GM04503 (cell line): Measurements from ENCODE around the gene PPT1.
A peak's percentile ranks its signal among the peaks of the same experiment; 100 is the strongest.
"Not testable (repeated sequence)": the region's sequence is repeated elsewhere in the genome, so short reads cannot be mapped to it uniquely, and the experiment has no call there.

ENCODE experiments used
- DNase-seq: peaks from one replicate; pipeline ENCODE4 v3.0.0-alpha.2; 2012; ENCODE audit warnings: low read depth

Gene PPT1

GRCh38 chr1:40092706-40093639 lies 4.1 kb downstream of the PPT1 start:
- no peak for DNase-seq

GRCh38 chr1:40092241-40092640 lies 4.8 kb downstream of the PPT1 start:
- no peak for DNase-seq

DNA sequence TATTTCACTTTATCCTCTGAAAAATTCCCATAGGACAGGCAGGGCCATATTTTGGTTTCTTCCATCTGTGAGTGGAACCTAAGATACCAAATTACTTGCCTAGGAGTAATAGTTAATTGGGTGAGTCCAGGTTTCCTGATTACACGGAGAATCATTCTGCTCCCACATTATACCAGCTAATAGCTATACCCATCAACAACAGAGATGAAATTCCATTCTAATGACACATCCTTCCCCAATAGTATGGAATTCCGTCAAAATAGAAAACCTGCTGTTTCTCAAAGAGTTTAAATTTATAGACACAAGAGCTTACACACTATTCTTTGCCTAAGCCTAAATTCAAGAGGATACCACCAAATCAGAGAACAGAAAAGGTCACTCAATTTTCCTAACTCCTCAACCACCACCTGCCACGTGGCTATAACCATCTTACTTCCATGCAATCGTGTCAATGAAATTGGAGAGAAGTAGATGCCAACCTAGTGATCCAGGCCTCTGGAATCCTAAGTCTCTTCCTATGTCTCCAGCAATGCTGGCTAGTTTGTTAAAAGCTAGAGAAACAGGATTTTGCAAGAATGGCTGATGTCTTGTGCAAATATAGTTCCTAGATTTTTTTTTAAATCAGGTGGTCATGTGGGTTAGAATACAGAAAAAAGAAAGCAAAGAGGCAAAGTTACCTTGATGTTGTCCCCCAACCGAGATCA lies 6.2 kb downstream of the PPT1 start:
- DNase-seq = no peak

- DNase-seq = not testable (repeated sequence)
Observed at GRCh38 chr1:40084750-40085149, 12.3 kb downstream of the PPT1 start.

GRCh38 chr1:40081871-40082270 lies 15.2 kb downstream of the PPT1 start:
- DNase-seq = no peak

- DNase-seq = no peak
Observed at GRCh38 chr1:40079774-40080400, 17.2 kb downstream of the PPT1 start.

GRCh38 chr1:40078512-40079333 lies 18.3 kb downstream of the PPT1 start:
- no peak for DNase-seq

GRCh38 chr1:40076895-40077312 lies 20.1 kb downstream of the PPT1 start:
- peak; percentile 78 for DNase-seq

DNA sequence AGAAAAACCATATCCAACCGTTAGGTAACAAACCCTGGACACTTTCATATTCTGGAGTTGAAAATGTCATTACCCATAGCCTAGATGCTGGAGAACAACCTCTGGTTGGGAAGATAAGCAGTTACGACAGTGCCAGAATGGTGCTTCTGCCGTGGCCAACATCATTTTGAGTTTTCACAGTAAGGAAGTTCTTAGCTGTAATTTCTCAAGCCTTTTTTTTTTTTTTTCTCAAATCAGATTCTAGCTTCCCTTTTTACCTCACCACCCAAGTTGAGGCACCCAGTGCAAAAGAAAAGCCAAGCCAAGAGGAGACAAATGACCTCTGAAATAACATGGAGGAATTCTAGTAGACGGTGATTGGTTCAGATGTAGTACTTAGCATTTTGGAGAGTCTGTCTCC lies 21.8 kb downstream of the PPT1 start:
- no peak for DNase-seq

DNA sequence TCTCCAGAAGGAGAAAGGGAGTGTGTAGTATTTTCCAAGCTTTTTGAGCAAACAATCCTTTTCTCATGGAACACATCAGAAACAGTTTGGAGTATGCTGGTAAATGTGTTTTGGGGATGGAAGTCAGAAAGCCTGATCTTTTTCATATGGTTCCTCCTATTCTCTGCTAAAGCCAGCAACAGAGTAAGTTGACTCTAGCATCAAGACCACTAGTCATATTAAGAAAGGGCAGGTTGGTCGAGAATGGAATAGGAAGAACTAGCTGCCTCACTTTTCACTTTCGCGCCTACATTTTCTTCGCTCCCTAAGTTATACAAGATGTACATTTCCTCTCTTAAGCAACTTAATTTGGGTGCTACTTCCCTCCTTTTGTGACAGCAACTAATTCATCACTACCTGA lies 24.0 kb downstream of the PPT1 start:
- DNase-seq = no peak

DNA sequence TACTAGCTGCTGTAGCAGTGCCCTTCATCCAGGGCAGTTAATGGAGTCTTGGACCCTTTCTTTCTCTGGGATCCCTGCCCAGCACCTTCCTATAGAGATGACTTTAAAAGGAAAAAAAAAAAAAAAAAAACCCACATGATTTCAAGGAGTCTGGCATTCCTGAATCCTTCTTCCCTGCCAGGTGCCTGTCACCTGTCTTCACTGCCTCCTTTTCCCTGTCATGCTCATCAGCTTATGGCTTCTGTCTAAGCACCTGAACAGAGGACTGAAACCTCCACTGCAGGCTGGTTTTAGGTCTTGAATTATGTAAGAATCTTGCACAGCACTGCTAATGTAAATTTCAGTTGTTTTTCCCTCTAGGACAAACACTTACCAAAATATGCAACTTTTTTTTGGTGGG lies 24.9 kb downstream of the PPT1 start:
- DNase-seq = no peak

DNA sequence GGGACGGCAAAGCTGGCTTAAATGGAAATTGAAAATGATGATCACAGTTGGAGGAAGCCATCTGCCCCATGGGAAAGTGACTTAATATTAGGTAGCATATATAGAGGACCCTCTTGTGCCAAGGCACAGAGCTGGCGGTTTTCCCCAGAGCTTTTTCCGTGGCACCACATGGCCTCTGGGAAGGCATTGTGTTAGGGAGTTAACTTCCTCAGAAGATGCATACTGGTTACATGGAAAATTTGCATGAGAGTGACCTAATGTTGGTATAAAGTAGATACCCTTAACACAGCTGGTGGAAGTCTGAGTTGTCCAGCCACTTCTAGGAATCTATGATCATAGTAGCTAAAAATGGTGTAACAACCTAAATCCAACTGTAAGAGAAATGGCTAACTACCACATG lies 29.2 kb downstream of the PPT1 start:
- no peak for DNase-seq

GRCh38 chr1:40067023-40067422 lies 30.0 kb downstream of the PPT1 start:
- no peak for DNase-seq

GRCh38 chr1:40064797-40065499 lies 32.1 kb downstream of the PPT1 start:
- no peak for DNase-seq

DNA sequence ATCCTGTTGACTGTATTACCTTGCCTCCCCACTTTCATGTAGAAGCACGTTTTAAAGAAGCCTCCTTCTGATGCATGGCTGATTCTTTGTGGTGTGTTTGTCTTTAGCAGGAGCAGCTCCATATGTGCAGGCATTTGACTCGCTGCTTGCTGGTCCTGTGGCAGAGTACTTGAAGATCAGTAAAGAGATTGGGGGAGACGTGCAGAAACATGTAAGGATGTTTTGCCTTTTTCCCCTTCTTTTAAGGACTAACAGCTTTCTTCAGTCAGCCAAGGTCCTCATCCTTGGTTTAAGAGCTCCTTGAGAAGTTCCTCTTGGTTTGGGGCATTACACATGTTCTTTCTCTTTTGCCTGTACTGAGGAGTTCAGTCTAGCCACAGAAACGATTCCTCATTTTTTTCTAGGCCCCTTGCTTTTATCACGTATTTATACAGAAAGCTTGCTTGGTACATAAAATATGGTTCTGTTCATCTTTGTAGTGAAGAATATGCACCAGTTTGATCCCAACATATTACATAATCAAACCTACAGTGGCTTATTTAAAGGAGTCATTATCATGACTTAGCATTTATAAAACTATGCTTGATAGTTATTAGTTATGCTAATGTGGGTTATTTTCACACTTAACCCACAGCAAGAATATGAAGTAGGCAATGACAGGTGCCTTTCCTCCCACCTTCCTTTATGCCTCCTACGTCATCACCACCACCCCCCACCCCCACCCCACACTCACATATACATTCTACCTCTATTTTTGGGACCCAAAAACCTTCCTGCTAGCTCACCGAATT lies 36.9 kb downstream of the PPT1 start:
- no peak for DNase-seq

- no peak for DNase-seq
Observed at GRCh38 chr1:40059338-40059959, 37.6 kb downstream of the PPT1 start.

DNA sequence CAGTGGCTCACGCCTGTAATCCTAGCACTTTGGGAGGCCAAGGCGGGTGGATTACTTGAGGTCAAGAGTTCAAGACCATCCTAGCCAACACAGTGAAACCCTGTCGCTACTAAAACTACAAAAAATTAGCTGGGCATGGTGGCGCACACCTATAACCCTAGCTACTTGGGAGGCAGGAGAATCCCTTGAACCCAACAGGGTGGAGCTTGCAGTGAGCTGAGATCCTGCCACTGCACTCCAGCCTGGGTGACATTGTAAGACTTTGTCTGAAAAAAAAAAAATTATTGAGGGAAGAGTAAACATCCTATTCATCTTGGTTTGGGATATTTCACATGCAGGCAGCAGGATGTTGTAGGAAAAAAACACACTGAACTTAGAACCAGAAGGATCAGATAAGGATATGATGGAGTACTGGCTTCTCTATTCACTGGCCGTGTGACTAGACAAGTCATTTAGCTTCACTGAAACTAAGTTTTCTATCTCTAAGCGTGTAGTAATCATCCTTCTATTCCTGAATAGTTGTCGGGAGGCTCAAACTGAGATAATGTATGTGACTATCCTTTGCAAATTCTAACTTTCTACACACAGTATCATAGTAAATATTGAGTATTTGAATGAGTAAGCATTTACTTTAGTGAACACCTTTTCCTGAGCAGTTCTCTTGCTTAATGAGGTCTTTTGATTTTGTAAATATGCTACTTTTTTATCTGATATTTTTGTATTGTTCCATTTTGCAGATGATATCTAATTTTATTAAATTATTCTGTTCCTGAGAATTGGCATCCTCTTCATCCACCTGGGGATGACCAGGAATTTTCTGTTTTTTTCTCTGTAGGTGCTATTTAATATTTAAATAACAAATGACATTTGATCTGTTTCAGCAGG lies 38.4 kb downstream of the PPT1 start:
- no peak for DNase-seq

DNA sequence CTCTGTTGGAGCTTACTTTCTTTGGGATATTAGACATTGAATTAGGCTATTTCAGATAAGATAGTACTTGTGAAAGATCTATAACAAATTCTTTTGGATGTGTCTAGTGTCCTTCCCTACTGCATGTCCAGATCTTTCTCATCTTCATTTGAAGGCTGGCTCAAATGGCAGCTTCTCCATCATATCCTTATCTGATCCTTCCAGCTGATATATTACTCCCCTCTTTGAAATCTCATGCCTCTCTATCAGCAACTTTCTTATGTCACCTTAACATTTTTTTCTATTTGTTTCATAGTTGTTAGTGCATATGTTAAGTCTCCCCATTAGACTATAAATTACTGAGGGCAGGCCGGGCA lies 39.0 kb downstream of the PPT1 start:
- no peak for DNase-seq
